ENCODE results near the gene SAA2.

SAA2 gene

GRCh38 chr11:18222814-18223421 lies 25.6 kb downstream of the SAA2 start:
- no peak for TF ChIP-seq TAF1 (IDR thresholded peaks at IDR 0.05; ENCODE audit: low read depth)

- TF ChIP-seq TAF1 (IDR thresholded peaks at IDR 0.05; ENCODE audit: low read depth) (no peak), EGR1 (IDR thresholded peaks at IDR 0.05) (no peak), RAD21 (IDR thresholded peaks at IDR 0.05; ENCODE audit: low read depth) (no peak), TCF12 (IDR thresholded peaks at IDR 0.05; ENCODE audit: low read depth) (no peak), ZBTB7A (IDR thresholded peaks at IDR 0.05; ENCODE audit: low read depth) (no peak), FOXM1 (IDR thresholded peaks at IDR 0.05; ENCODE audit: borderline replicate concordance, low read depth) (no peak), YY1 (IDR thresholded peaks at IDR 0.05; ENCODE audit: low read depth) (no peak), CREB1 (IDR thresholded peaks at IDR 0.05; ENCODE audit: low read depth) (no peak), EP300 (IDR thresholded peaks at IDR 0.05; ENCODE audit: borderline replicate concordance) (no peak), CEBPB (IDR thresholded peaks at IDR 0.05) (no peak), NFIC (IDR thresholded peaks at IDR 0.05) (no peak), MAX (IDR thresholded peaks at IDR 0.05) (no peak), USF1 (IDR thresholded peaks at IDR 0.05) (no peak), REST (IDR thresholded peaks at IDR 0.05; ENCODE audit: low read depth) (no peak), TEAD4 (IDR thresholded peaks at IDR 0.05) (no peak)
Measured at GRCh38 chr11:18221274-18221876, 27.1 kb downstream of the SAA2 start.

GRCh38 chr11:18209058-18209457 lies 39.4 kb downstream of the SAA2 start:
- TF ChIP-seq TCF12 (IDR thresholded peaks at IDR 0.05; ENCODE audit: low read depth) (no peak), EP300 (IDR thresholded peaks at IDR 0.05; ENCODE audit: borderline replicate concordance) (no peak), MAX (IDR thresholded peaks at IDR 0.05) (no peak), YY1 (IDR thresholded peaks at IDR 0.05; ENCODE audit: low read depth) (no peak), USF1 (IDR thresholded peaks at IDR 0.05) (no peak), TEAD4 (IDR thresholded peaks at IDR 0.05) (no peak), FOXM1 (IDR thresholded peaks at IDR 0.05; ENCODE audit: borderline replicate concordance, low read depth) (no peak), RAD21 (IDR thresholded peaks at IDR 0.05; ENCODE audit: low read depth) (no peak), NFIC (IDR thresholded peaks at IDR 0.05) (no peak), ZBTB7A (IDR thresholded peaks at IDR 0.05; ENCODE audit: low read depth) (no peak)

GRCh38 chr11:18204771-18205170 lies 43.7 kb downstream of the SAA2 start:
- TF ChIP-seq ZBTB7A (IDR thresholded peaks at IDR 0.05; ENCODE audit: low read depth) (no peak), YY1 (IDR thresholded peaks at IDR 0.05; ENCODE audit: low read depth) (no peak), EP300 (IDR thresholded peaks at IDR 0.05; ENCODE audit: borderline replicate concordance) (no peak), TEAD4 (IDR thresholded peaks at IDR 0.05) (no peak), NFIC (IDR thresholded peaks at IDR 0.05) (no peak), USF1 (IDR thresholded peaks at IDR 0.05) (no peak), FOXM1 (IDR thresholded peaks at IDR 0.05; ENCODE audit: borderline replicate concordance, low read depth) (no peak), TAF1 (IDR thresholded peaks at IDR 0.05; ENCODE audit: low read depth) (no peak), CEBPB (IDR thresholded peaks at IDR 0.05) (no peak), MAX (IDR thresholded peaks at IDR 0.05) (no peak), CREB1 (IDR thresholded peaks at IDR 0.05; ENCODE audit: low read depth) (no peak), EGR1 (IDR thresholded peaks at IDR 0.05) (no peak), TCF12 (IDR thresholded peaks at IDR 0.05; ENCODE audit: low read depth) (no peak), REST (IDR thresholded peaks at IDR 0.05; ENCODE audit: low read depth) (no peak), RAD21 (IDR thresholded peaks at IDR 0.05; ENCODE audit: low read depth) (no peak)

GRCh38 chr11:18204220-18204619 lies 44.2 kb downstream of the SAA2 start:
- no peak for TF ChIP-seq TEAD4 (IDR thresholded peaks at IDR 0.05)
- no peak for TF ChIP-seq EP300 (IDR thresholded peaks at IDR 0.05; ENCODE audit: borderline replicate concordance)
- TF ChIP-seq CREB1 (IDR thresholded peaks at IDR 0.05; ENCODE audit: low read depth): no peak
- no peak for TF ChIP-seq USF1 (IDR thresholded peaks at IDR 0.05)
- no peak for TF ChIP-seq ZBTB7A (IDR thresholded peaks at IDR 0.05; ENCODE audit: low read depth)
- no peak for TF ChIP-seq REST (IDR thresholded peaks at IDR 0.05; ENCODE audit: low read depth)
- no peak for TF ChIP-seq MAX (IDR thresholded peaks at IDR 0.05)
- no peak for TF ChIP-seq NFIC (IDR thresholded peaks at IDR 0.05)
- no peak for TF ChIP-seq EGR1 (IDR thresholded peaks at IDR 0.05)
- TF ChIP-seq RAD21 (IDR thresholded peaks at IDR 0.05; ENCODE audit: low read depth): no peak
- no peak for TF ChIP-seq TAF1 (IDR thresholded peaks at IDR 0.05; ENCODE audit: low read depth)
- no peak for TF ChIP-seq FOXM1 (IDR thresholded peaks at IDR 0.05; ENCODE audit: borderline replicate concordance, low read depth)
- TF ChIP-seq YY1 (IDR thresholded peaks at IDR 0.05; ENCODE audit: low read depth): no peak
- no peak for TF ChIP-seq TCF12 (IDR thresholded peaks at IDR 0.05; ENCODE audit: low read depth)
